Spleen (tissue), 7 donors: ENCODE results near the gene NFIB.

Experiments used
- POLR2A ChIP-seq, 3 donors: fragments of 450-650 bp; IDR thresholded peaks; one replicate each; pipeline ENCODE4 v1.5.1; 2017; ENCODE audit warnings: antibody characterized with exemption in 3 of 3, mild to moderate bottlenecking in 1 of 3
- TF ChIP-seq, protein P1 (sequence below), 11 experiments: fragments of 200-600 bp in 7 of 11; fragments of 450-650 bp in 4 of 11; sonication (generic) in 4 of 11; IDR thresholded peaks in 8 of 11; conservative IDR thresholded peaks in 3 of 11; 1 replicate in 7 of 11; 2 replicates in 4 of 11; pipeline versions ENCODE4 v1.4.0 to v1.8.0; 2016 to 2021; ENCODE audit warnings: antibody characterized with exemption in 11 of 11, inconsistent platforms in 4 of 11, mild to moderate bottlenecking in 1 of 11
- donor health status: DM: no; HTN: no; CAD: no; lungs with moderate emphysema.
- donor health status: DM: no; HTN: no; CAD: no.
- donor health status: DM: no; HTN: no; CAD: no.

DNA sequence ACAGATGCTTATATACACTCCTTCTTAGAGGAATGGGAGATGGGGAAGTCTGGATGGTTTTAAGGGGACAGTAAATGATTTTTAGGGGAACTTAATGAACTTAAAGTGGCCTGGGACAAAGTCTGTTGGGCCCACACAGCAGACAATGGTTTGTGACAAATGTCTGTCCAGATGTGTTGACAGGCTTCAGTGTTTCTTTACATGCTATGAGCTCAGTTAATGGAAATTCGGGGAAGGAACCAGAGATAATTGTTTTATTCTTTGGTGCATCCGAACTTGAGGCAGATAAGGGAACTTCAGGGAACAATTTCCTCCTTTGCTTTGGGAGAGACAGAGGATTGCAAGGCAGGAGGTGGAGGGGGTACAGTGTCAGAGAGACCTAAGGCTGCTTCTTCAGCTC, 52.3 kb downstream of the NFIB start:
- no peak for TF ChIP-seq POLR2A (IDR thresholded peaks at IDR 0.05)
- TF ChIP-seq, protein P1, sequence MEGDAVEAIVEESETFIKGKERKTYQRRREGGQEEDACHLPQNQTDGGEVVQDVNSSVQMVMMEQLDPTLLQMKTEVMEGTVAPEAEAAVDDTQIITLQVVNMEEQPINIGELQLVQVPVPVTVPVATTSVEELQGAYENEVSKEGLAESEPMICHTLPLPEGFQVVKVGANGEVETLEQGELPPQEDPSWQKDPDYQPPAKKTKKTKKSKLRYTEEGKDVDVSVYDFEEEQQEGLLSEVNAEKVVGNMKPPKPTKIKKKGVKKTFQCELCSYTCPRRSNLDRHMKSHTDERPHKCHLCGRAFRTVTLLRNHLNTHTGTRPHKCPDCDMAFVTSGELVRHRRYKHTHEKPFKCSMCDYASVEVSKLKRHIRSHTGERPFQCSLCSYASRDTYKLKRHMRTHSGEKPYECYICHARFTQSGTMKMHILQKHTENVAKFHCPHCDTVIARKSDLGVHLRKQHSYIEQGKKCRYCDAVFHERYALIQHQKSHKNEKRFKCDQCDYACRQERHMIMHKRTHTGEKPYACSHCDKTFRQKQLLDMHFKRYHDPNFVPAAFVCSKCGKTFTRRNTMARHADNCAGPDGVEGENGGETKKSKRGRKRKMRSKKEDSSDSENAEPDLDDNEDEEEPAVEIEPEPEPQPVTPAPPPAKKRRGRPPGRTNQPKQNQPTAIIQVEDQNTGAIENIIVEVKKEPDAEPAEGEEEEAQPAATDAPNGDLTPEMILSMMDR (IDR thresholded peaks at IDR 0.05 in 8 of 11, conservative IDR thresholded peaks at IDR 0.05 in 3 of 11), result no peak
